Stimulated activated naive CD8-positive, alpha-beta T cell treated with anti-CD3 and anti-CD28 coated beads, Interleukin-15, Interleukin-2, amounts not matched to agents 100 ng/mL and 50 ng/mL, for 24 hours (primary cell): ENCODE data around the gene OR4D1.
A peak's percentile ranks its signal among the peaks of the same experiment; 100 is the strongest.
"Not testable (repeated sequence)": the region's sequence is repeated elsewhere in the genome, so short reads cannot be mapped to it uniquely, and the experiment has no call there.

Source experiments
- H3K27ac Mint-ChIP-seq: one replicate; pipeline ENCODE4 v1.8.0; 2021; ENCODE audit warnings: mild to moderate bottlenecking, mixed read lengths
- H3K27me3 Mint-ChIP-seq: one replicate; pipeline ENCODE4 v1.8.0; 2021; ENCODE audit warnings: mixed read lengths
- H3K36me3 Mint-ChIP-seq: one replicate; pipeline ENCODE4 v1.8.0; 2021; ENCODE audit warnings: low read depth, mixed read lengths
- H3K4me1 Mint-ChIP-seq: one replicate; pipeline ENCODE4 v1.8.0; 2021; ENCODE audit warnings: low read depth, mixed read lengths
- H3K4me3 Mint-ChIP-seq: one replicate; pipeline ENCODE4 v1.8.0; 2021; ENCODE audit warnings: mild to moderate bottlenecking, mixed read lengths
- H3K9me3 Mint-ChIP-seq: one replicate; pipeline ENCODE4 v1.8.0; 2021; ENCODE audit warnings: mixed read lengths

The OR4D1 gene

DNA sequence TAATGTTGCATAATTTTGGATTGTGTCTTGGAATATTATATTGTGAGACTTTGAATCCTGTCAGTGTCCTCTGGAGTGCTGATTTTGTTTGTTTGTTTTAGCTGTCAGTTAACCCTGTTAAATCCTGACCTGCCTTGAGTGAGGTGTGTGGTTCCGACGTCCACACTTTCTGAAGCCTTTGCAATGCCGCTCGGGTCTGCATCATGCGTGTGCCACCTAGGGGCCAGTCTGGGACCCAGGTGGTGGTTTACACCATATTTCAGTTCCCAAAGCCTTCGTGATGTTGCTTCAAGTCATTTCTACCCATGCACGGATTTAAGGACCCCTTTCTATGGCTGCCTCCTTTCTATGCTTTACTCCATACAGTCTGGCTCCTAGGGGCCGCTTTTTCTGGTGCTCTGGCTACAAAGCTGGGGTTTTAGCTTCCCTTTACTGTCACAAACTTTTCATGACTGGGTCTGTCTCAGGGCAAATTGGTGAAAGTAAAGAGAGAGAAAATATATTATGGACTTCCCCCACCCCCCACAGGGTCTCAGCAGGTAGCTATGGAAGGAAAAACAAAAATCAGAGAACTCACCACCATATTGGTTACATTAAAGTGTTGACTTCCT is 11.4 kb upstream of the OR4D1 start:
- Mint-ChIP-seq H3K4me3 (no peak overlapping the region), H3K27me3 (no peaks in the 10 kb centered on the region), H3K36me3 (no peaks in the 10 kb centered on the region), H3K4me1 (no peaks in the 10 kb centered on the region), H3K27ac (no peak overlapping the region), H3K9me3 (peaks cover 12% of the 10 kb centered on the region)

DNA sequence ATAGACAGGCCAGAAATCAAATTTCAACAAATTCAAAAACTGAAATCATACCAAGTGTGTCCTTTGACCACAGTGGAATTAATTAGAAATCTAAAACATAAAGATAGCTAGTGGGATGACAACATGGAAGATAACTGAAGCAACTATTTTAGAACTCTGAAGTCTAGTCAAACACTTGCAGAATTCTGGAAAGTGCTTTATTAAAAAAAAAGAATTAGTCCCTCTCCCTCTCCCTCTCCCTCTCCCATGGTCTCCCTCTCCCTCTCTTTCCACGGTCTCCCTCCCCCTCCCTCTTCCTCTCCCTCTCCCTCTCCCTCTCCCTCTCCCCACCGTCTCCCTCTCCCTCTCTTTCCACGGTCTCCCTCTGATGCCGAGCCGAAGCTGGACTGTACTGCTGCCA is 6.7 kb upstream of the OR4D1 start:
- H3K27ac Mint-ChIP-seq, result no peak overlapping the region
- H3K27me3 Mint-ChIP-seq, result no peaks in the 10 kb centered on the region
- H3K36me3 Mint-ChIP-seq, result peaks cover 17% of the 10 kb centered on the region
- peaks cover 30% of the 10 kb centered on the region for H3K9me3 Mint-ChIP-seq
- no peak overlapping the region for H3K4me3 Mint-ChIP-seq
- no peaks in the 10 kb centered on the region for H3K4me1 Mint-ChIP-seq

DNA sequence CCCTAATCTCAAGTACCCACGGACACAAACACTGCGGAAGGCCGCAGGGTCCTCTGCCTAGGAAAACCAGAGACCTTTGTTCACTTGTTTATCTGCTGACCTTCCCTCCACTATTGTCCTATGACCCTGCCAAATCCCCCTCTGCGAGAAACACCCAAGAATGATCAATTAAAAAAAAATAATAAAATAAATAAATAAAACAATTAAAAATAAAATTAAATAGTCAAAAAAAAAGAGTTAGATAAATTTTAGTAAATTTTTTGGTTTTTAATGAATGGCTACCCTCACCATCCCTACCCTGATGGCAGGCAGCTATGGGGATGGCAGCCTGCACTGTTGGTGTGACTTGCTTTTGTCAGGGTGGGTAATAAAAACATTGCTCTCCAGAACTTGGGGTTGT is 4.8 kb upstream of the OR4D1 start:
- not testable (repeated sequence) for H3K4me1 Mint-ChIP-seq, H3K27ac Mint-ChIP-seq, H3K27me3 Mint-ChIP-seq, H3K4me3 Mint-ChIP-seq
- Mint-ChIP-seq H3K36me3 (peaks cover 17% of the 10 kb centered on the region), H3K9me3 (peaks cover 34% of the 10 kb centered on the region)

DNA sequence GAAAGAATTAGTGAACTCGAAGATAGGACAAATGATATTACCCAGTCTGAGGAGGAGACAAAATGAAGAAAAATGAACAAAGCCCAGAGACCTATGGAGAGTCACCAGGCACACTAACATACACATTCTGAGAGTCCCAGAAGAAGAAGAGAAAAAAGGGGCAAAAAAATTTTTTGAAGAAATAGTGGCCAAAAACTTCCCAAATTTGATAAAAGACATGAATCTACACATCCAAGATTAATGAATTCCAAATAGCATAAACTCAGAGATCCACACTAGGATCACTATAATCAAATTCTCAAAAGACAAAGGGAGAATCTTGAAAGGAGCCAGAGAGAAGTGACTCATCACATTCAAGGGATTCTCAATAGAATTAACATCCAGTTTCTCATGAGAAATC is 3.4 kb upstream of the OR4D1 start:
- Mint-ChIP-seq H3K4me3 (no peak overlapping the region), H3K27me3 (no peaks in the 10 kb centered on the region), H3K9me3 (peaks cover 34% of the 10 kb centered on the region), H3K27ac (no peak overlapping the region), H3K4me1 (no peaks in the 10 kb centered on the region), H3K36me3 (peaks cover 17% of the 10 kb centered on the region)

DNA sequence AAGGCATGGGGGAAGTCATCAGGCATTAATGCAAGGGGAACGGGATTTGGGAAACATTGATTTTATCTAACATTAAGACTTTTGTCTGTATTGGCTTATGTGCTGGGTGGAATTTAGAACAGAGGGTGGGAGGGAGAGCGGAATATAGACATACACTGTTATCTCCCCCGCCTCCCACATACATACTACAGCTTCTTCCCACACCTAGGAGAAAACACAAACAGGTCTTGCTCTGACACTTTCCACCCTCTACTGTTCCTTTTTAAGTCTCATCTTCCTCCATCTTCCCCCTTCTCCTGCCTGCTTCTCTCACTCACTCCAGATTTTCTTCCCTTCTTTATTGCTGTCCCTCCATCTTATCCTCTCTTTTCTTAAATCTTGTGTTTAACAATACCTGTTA is 425 bp downstream of the OR4D1 start:
- Mint-ChIP-seq H3K4me1 (peaks cover 25% of the 10 kb centered on the region), H3K4me3 (no peak overlapping the region), H3K36me3 (peaks cover 16% of the 10 kb centered on the region), H3K9me3 (peaks cover 32% of the 10 kb centered on the region), H3K27me3 (no peaks in the 10 kb centered on the region), H3K27ac (no peak overlapping the region)

DNA sequence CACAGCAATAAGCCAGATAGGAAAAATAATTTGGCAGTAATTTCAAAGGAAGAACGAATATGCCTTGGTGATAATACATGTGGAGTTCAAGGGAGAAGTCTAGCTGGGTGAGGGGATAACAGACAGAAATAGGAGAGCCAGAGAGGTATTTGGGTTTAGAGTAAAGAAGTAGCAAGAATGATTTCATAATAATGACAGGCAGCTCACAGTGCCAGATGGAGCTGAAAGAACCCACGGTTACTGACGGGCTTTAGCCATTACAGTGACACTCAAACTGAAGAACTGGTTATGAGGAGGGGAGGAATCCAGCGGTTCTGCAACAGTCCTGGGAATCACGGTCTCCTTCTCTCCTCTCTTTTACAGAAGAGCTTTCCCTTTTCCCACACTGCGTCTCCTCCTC is 2.2 kb downstream of the OR4D1 start:
- no peak overlapping the region for H3K4me3 Mint-ChIP-seq
- peaks cover 41% of the 10 kb centered on the region for H3K4me1 Mint-ChIP-seq
- H3K27ac Mint-ChIP-seq, result no peak overlapping the region
- no peaks in the 10 kb centered on the region for H3K27me3 Mint-ChIP-seq
- H3K9me3 Mint-ChIP-seq, result peaks cover 16% of the 10 kb centered on the region
- no peaks in the 10 kb centered on the region for H3K36me3 Mint-ChIP-seq

DNA sequence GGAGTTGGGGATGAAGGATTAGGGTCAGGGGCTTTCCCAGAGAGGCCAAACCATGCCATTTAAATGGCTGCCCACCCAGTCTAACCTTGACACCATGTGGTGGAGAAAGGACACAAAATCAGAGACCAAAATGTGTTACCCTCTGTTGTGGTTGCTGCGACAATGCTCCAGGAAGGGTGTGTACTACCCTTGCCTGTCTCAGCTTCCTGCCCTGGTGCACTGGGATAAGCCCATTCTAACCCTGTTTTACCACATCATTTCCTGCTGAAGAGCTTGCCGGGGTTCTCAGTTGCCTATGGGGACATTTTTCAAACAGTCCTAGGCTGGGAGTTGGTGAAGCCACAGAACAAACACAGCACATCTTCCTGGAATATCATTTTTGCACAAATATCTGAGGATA is 4.9 kb downstream of the OR4D1 start:
- no peaks in the 10 kb centered on the region for H3K9me3 Mint-ChIP-seq
- peaks cover 62% of the 10 kb centered on the region for H3K4me1 Mint-ChIP-seq
- H3K27me3 Mint-ChIP-seq, result no peaks in the 10 kb centered on the region
- H3K36me3 Mint-ChIP-seq, result no peaks in the 10 kb centered on the region
- H3K27ac Mint-ChIP-seq, result peak overlapping the region; percentile 79
- peak overlapping the region; percentile 52 for H3K4me3 Mint-ChIP-seq

DNA sequence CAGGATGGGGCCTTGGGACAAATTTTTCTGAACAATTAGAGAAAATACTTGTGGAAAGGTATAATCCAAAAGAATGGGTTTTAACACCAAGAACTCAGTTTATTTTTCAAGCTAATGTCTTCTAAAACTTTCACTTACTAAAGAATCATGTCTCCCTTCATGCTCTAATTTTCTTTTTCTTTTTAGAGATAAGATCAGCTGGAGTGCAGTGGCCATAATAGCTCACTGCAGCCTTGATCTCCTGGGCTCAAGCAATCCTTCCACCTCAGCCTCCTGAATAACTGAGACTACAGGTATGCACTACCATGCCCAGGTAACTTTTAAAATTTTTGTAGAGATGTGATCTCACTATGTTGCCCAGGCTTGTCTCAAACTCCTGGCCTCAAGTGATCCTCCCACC is 5.5 kb downstream of the OR4D1 start:
- no peaks in the 10 kb centered on the region for H3K36me3 Mint-ChIP-seq
- H3K9me3 Mint-ChIP-seq, result no peaks in the 10 kb centered on the region
- no peak overlapping the region for H3K4me3 Mint-ChIP-seq
- H3K27me3 Mint-ChIP-seq, result no peaks in the 10 kb centered on the region
- peak overlapping the region; percentile 79 for H3K27ac Mint-ChIP-seq
- H3K4me1 Mint-ChIP-seq, result peaks cover 62% of the 10 kb centered on the region

DNA sequence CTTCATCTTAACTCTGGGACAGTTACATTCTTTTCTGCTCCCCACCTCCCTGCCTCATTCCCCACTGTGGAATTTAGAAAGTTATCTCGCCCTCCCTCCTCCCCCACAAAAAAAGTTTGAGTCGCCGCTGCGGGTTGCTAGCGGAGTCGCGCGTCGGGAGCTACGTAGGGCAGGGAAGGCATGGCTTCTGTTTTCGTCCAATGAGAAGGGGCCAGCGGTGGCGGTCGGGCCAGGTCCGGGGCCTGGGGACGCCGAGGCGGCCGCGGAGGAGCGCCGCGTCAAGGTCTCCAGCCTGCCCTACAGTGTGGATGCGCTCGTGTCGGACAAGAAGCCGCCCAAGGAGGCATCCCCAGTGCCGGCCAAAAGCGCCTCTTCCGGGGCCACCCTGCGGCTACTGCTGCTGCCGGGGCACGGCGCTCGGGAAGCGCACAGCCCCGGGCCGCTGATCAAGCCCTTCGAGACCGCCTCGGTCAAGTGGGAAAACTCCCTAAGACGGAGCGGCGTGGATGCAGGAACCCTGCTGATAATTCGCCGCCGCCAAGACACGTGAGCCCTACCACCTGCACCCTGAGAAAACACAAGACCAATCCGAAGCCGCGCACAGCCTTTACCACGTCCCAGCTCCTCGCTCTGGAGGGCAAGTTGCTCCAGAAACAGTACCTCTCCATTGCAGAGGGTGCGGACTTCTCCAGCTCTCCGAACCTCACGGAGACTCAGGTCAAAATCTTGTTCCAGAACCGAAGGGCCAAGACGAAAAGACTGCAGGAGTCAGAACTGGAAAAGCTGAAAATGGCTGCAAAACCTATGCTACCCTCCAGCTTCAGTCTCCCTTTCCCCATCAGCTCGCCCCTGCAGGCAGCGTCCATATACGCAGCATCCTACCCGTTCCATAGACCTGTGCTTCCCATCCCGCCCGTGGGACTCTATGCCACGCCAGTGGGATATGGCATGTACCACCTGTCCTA is 8.9 kb downstream of the OR4D1 start:
- Mint-ChIP-seq H3K4me1 (peaks cover 52% of the 10 kb centered on the region), H3K27ac (peak overlapping the region; percentile 81), H3K9me3 (no peaks in the 10 kb centered on the region), H3K36me3 (no peaks in the 10 kb centered on the region), H3K27me3 (no peaks in the 10 kb centered on the region), H3K4me3 (peak overlapping the region; percentile 84)

DNA sequence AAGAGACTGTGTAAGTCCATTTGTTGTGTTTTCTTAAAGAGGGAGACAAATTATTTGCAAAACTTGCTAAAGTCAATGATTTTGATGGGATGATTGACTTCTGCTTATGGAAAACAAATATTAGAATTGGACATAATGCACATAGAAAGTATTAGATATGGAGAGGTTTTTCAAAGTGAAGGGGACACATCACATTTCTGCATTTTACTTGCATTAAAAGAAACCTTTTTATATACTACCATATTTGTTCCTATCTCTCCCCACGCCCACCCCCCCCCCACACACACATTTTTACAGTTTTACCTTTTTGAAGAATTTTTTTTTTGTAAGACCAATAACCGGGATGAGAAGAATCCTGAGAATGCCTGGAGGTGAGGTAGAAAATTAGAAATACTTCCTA is 10.0 kb downstream of the OR4D1 start:
- H3K9me3 Mint-ChIP-seq, result no peaks in the 10 kb centered on the region

DNA sequence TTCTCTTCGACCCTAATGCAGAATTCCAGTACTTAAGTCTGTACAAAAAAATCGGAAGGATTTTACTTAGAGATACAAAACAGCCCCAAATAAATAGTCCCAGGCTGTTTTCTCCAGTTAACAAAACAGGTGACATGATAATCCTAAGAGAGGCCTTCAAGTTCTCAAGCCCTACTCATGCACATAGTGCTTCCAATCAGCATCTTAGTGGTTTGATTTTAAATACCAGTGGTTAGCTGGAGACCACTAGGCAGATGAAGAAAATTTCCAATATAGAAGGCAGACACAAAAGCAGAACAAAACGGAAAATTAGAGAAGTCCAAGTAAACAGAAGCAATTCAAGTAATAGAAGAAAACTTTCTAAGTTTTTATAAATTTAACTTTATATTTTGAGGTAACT is 13.4 kb downstream of the OR4D1 start:
- Mint-ChIP-seq H3K4me3 (no peak overlapping the region), H3K36me3 (no peaks in the 10 kb centered on the region), H3K9me3 (no peaks in the 10 kb centered on the region), H3K27me3 (no peaks in the 10 kb centered on the region), H3K27ac (no peak overlapping the region), H3K4me1 (peaks cover 14% of the 10 kb centered on the region)

More for the DNA sequence above, 10.0 kb downstream of the OR4D1 start:
- Mint-ChIP-seq H3K4me1 (peaks cover 41% of the 10 kb centered on the region), H3K27ac (no peak overlapping the region), H3K36me3 (no peaks in the 10 kb centered on the region), H3K27me3 (no peaks in the 10 kb centered on the region), H3K4me3 (no peak overlapping the region)

DNA sequence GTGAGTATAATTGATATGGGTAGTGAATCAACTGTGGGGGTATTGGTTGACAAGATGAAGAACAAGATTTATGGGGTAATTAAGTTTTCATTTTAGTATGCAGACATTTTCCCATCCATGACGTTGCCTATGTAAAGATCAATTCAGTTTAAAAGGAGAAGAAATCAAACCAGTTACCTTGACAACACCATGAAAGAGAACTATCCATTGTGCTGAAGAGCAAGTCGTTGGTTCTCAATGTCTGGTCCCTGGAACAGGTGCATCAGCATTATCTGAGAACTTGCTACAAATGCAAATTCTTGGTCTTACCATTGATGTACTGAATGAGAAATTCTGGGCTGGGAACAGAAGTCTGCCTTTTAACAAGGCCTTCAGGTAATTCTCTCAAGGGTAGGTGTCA is 17.8 kb downstream of the OR4D1 start:
- Mint-ChIP-seq H3K36me3 (no peaks in the 10 kb centered on the region), H3K4me1 (peaks cover 28% of the 10 kb centered on the region), H3K27ac (no peak overlapping the region), H3K4me3 (no peak overlapping the region), H3K9me3 (no peaks in the 10 kb centered on the region), H3K27me3 (no peaks in the 10 kb centered on the region)

DNA sequence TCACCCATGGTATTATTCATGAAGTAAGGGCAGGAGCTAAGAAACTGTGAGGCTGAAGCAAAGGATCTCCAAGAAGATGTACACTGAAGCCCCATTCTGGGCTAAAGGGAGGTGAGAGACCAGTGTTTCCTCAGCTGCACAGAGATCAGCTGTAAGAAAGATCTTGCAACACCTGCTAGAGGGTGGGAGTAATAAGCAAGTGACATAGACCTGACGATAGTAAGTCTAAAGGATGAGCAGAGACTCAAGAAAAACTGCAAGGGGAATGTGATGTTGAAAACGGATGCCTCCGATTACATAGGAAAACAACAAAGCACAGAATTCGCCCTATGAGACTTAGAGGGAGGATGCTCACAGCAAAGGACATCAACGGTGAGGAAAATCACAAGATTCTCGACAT is 18.5 kb downstream of the OR4D1 start, which contains the start of gene OR4D2:
OR4D2 (plus strand) TSS at position 301 of the 400 bp plus-strand sequence. CDS start 2,674 bp downstream, outside the sequence.
- Mint-ChIP-seq H3K27ac (no peak within 1 kb of the TSS), H3K4me3 (no peak within 1 kb of the TSS), H3K27me3 (no peaks in the 10 kb centered on the region), H3K9me3 (no peaks in the 10 kb centered on the region), H3K4me1 (peaks cover 33% of the 10 kb centered on the region), H3K36me3 (no peaks in the 10 kb centered on the region)

DNA sequence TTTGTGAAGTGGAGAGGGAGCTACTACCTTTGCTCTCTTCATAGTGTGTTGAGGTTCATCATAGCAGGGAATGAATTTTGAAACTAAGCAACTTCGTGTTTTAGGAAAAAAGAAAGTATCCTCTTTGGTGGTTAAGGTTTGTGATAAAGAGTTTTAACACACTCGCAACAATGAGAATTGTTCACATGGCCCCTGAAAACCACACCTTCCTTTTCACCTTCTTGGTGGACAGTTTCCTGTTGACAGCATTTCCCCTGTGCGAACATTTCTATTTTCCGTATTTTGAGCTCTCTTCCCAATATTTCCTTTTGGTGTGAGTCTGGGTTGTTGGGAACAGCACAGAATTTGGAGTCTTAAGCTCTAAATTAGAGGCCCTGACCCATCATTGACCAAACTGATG is 22.4 kb downstream of the OR4D1 start:
- H3K27ac Mint-ChIP-seq, result peak overlapping the region; percentile 69
- H3K36me3 Mint-ChIP-seq, result no peaks in the 10 kb centered on the region
- no peaks in the 10 kb centered on the region for H3K9me3 Mint-ChIP-seq
- H3K4me3 Mint-ChIP-seq, result no peak overlapping the region
- H3K4me1 Mint-ChIP-seq, result peaks cover 39% of the 10 kb centered on the region
- no peaks in the 10 kb centered on the region for H3K27me3 Mint-ChIP-seq

DNA sequence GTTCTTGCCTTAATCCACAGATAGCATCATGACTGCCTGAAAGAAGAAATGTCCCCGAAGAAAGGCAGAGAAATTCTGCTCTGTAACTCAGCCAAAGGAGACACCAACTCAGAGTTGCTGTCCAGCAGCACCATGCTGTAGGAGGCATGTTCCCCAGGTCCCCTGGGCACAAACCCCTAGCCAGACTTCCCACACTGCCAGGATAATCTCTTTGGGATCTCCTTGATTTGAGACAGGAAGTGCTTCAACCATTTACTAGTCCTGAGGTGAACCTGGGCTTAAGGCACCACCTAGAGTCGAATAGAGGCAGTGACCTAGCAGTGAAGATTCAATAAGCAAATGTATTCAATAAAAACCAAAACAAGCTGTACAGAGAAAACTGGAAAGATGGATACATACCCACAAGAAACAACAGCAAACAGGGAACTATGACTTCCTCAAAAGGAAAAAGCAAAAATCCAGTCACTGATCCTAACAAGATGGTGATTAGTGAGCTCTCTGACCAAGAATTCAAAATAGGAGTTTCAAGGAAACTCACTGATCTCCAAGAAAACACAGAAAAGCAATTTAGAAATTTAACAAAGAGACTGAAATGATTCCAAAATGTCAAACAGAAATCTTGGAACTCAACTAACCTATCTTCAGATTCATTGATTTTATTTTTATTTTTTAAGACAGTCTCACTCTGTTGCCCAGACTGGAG is 24.3 kb downstream of the OR4D1 start:
- Mint-ChIP-seq H3K4me1 (peaks cover 39% of the 10 kb centered on the region), H3K27me3 (peaks cover 2% of the 10 kb centered on the region)

More for the DNA sequence above, 24.3 kb downstream of the OR4D1 start:
- Mint-ChIP-seq H3K36me3 (no peaks in the 10 kb centered on the region), H3K9me3 (no peaks in the 10 kb centered on the region), H3K4me3 (no peak overlapping the region), H3K27ac (no peak overlapping the region)
